Subcutaneous adipose tissue (tissue), 4 donors: ENCODE results near the gene CASP8AP2. TPM values are rescaled to one million over a fixed set of nuclear protein-coding genes. Genes with fewer than 3 reads are reported as not detected.

Source experiments
- CTCF ChIP-seq: fragments of 450-650 bp; IDR thresholded peaks from one replicate; pipeline ENCODE4 v1.5.1; 2016; ENCODE audit warnings: low read depth, mild to moderate bottlenecking, control low read depth, antibody characterized with exemption, moderate library complexity
- small RNA-seq: library from RNA; depleted of rRNA; stranded (forward); fragments of <200 nt; gene quantifications from one replicate; pipeline ENCODE3, GENCODE V24; 2016
- total RNA-seq, 4 donors: library from RNA; depleted of rRNA; stranded (reverse); fragments of >200 nt; gene quantifications; one replicate each; pipeline ENCODE4 v1.1.0, GENCODE V29; 2016

The CASP8AP2 gene
- total RNA-seq, 4 donors from 2014 or later, result 15.3 to 24.0 (median 18.4) TPM

GRCh38 chr6:89916136-89916920, 86.6 kb downstream of the CASP8AP2 start:
- no peak for TF ChIP-seq CTCF

- TF ChIP-seq CTCF, result no peak
These were observed 87.5 kb downstream of the CASP8AP2 start for GRCh38 chr6:89917216-89917615.

- TF ChIP-seq CTCF, result no peak
These were observed 88.2 kb downstream of the CASP8AP2 start for GRCh38 chr6:89917801-89918366.

Small RNA genes within 50 kb of the gene (small RNA-seq; reads per million reads assigned to genes)
- gene DNAJC19P6, result not detected
- gene RF00019, result 0.49 reads per million

Other genes with a start within 250 kb of the CASP8AP2 start
- 10 to 100 TPM; 16.1 to 24.7 (median 20.1) TPM for gene LYRM2, start 191.1 kb upstream of the CASP8AP2 start, total RNA-seq
- 10 to 100 TPM; 23.3 to 41.3 (median 24.5) TPM for gene MDN1, start 10.1 kb upstream of the CASP8AP2 start, total RNA-seq
- not detected for gene GJA10, start 64.6 kb downstream of the CASP8AP2 start, total RNA-seq